NB4 (cell line): Measurements from ENCODE around the gene MAT2A.

ENCODE experiments used
- CTCF ChIP-seq: IDR thresholded peaks from one replicate; pipeline ENCODE4 v1.5.1; 2012; ENCODE audit warnings: low read depth, low read length
- MAX ChIP-seq: IDR thresholded peaks from 2 replicates; pipeline ENCODE4 v1.6.1; 2011; ENCODE audit warnings: low read depth, low read length

GRCh38 chr2:85584857-85585780 lies 46.2 kb downstream of the MAT2A start:
- no peak for TF ChIP-seq CTCF
- no peak for TF ChIP-seq MAX
